Liver (tissue), 9 donors: ENCODE data around the gene VPS25. TPM values are rescaled to one million over a fixed set of nuclear protein-coding genes. Genes with fewer than 3 reads are reported as not detected.
"Not testable (repeated sequence)": the region's sequence is repeated elsewhere in the genome, so short reads cannot be mapped to it uniquely, and the experiment has no call there.

Experiments
- DNase-seq: peaks from one replicate; pipeline ENCODE4 v3.0.0-alpha.2; 2017; ENCODE audit warnings: low spot score
- H3K27ac ChIP-seq, 2 donors: one replicate each; pipeline ENCODE4 v1.7.0; 2013; ENCODE audit warnings: inconsistent platforms in 2 of 2, low read length in 2 of 2, control low read depth in 1 of 2, low read depth in 1 of 2, mild to moderate bottlenecking in 1 of 2
- H3K27me3 ChIP-seq, 4 donors: one replicate each; pipeline versions ENCODE4 v1.6.1 to v1.7.0; 2013; ENCODE audit warnings: low read length in 3 of 4, inconsistent platforms in 1 of 4, mild to moderate bottlenecking in 1 of 4, moderate library complexity in 1 of 4; ENCODE audit not compliant: control insufficient read depth in 4 of 4, insufficient read depth in 4 of 4
- H3K36me3 ChIP-seq, 4 donors: one replicate each; pipeline versions ENCODE4 v1.6.1 to v1.7.0; 2013; ENCODE audit warnings: low read length in 3 of 4, mild to moderate bottlenecking in 3 of 4, low read depth in 1 of 4, moderate library complexity in 1 of 4; ENCODE audit not compliant: control insufficient read depth in 4 of 4, insufficient read depth in 3 of 4
- H3K4me1 ChIP-seq, 4 donors: one replicate each; pipeline versions ENCODE4 v1.6.1 to v1.7.0; 2013; ENCODE audit warnings: low read length in 3 of 4, mild to moderate bottlenecking in 3 of 4, moderate library complexity in 1 of 4; ENCODE audit not compliant: control insufficient read depth in 4 of 4, insufficient read depth in 4 of 4
- H3K4me3 ChIP-seq, 3 donors: one replicate each; pipeline versions ENCODE4 v1.6.1 to v1.7.0; 2013; ENCODE audit warnings: low read length in 3 of 3, control low read depth in 1 of 3, low read depth in 1 of 3, mild to moderate bottlenecking in 1 of 3
- H3K9ac ChIP-seq, 2 donors: one replicate each; pipeline ENCODE4 v1.7.0; 2013; ENCODE audit warnings: low read length in 2 of 2, mild to moderate bottlenecking in 2 of 2, moderate library complexity in 2 of 2, control low read depth in 1 of 2, low read depth in 1 of 2
- H3K9me3 ChIP-seq, 4 donors: one replicate each; pipeline versions ENCODE4 v1.6.1 to v1.7.0; 2013; ENCODE audit warnings: low read length in 3 of 4; ENCODE audit not compliant: control insufficient read depth in 4 of 4
- ATF3 ChIP-seq: IDR thresholded peaks from 2 replicates; pipeline ENCODE4 v1.6.1; 2016; ENCODE audit warnings: antibody characterized with exemption
- CTCF ChIP-seq: fragments of 150-350 bp; IDR thresholded peaks from 2 replicates; pipeline ENCODE4 v1.5.1; 2017; ENCODE audit warnings: improper control_type of control experiment, low read depth, low read length; ENCODE audit not compliant: missing input control
- EGR1 ChIP-seq, 2 donors: IDR thresholded peaks; 2 replicates each; pipeline ENCODE4 v1.6.1; 2016 to 2018; ENCODE audit warnings: antibody characterized with exemption in 2 of 2, low read depth in 2 of 2
- FOXA1 ChIP-seq: IDR thresholded peaks from 2 replicates; pipeline ENCODE4 v1.6.1; 2016; ENCODE audit warnings: antibody characterized with exemption
- FOXA2 ChIP-seq: IDR thresholded peaks from 2 replicates; pipeline ENCODE4 v1.6.1; 2016; ENCODE audit warnings: antibody characterized with exemption
- GABPA ChIP-seq, 2 donors: IDR thresholded peaks in 1 of 2; conservative IDR thresholded peaks in 1 of 2; 2 replicates each; pipeline ENCODE4 v1.6.1; 2016; ENCODE audit warnings: antibody characterized with exemption in 2 of 2, mild to moderate bottlenecking in 1 of 2, moderate library complexity in 1 of 2
- HNF4A ChIP-seq, 2 donors: conservative IDR thresholded peaks; 2 replicates each; pipeline ENCODE4 v1.6.1; 2016; ENCODE audit warnings: antibody characterized with exemption in 2 of 2, mild to moderate bottlenecking in 2 of 2
- HNF4G ChIP-seq: IDR thresholded peaks from 2 replicates; pipeline ENCODE4 v1.6.1; 2016; ENCODE audit warnings: antibody characterized with exemption
- JUND ChIP-seq, 2 donors: IDR thresholded peaks; 2 replicates each; pipeline ENCODE4 v1.6.1; 2016; ENCODE audit warnings: antibody characterized with exemption in 2 of 2
- MAX ChIP-seq: IDR thresholded peaks from 2 replicates; pipeline ENCODE4 v1.6.1; 2016; ENCODE audit warnings: antibody characterized with exemption
- NR2F2 ChIP-seq: IDR thresholded peaks from 2 replicates; pipeline ENCODE4 v1.6.1; 2016; ENCODE audit warnings: antibody characterized with exemption
- RAD21 ChIP-seq, 2 donors: IDR thresholded peaks; 2 replicates each; pipeline ENCODE4 v1.6.1; 2016; ENCODE audit warnings: antibody characterized with exemption in 2 of 2, mild to moderate bottlenecking in 2 of 2
- REST ChIP-seq: IDR thresholded peaks from 2 replicates; pipeline ENCODE4 v1.6.1; 2016; ENCODE audit warnings: antibody characterized with exemption, mild to moderate bottlenecking
- RXRA ChIP-seq, 2 donors: IDR thresholded peaks; 2 replicates each; pipeline ENCODE4 v1.6.1; 2017 to 2018; ENCODE audit warnings: antibody characterized with exemption in 2 of 2, mild to moderate bottlenecking in 1 of 2
- SP1 ChIP-seq: IDR thresholded peaks from 2 replicates; pipeline ENCODE4 v1.6.1; 2018; ENCODE audit warnings: antibody characterized with exemption, mild to moderate bottlenecking
- TAF1 ChIP-seq: conservative IDR thresholded peaks from 2 replicates; pipeline ENCODE4 v1.6.1; 2016; ENCODE audit warnings: antibody characterized with exemption, mild to moderate bottlenecking
- YY1 ChIP-seq: IDR thresholded peaks from 2 replicates; pipeline ENCODE4 v1.6.1; 2016; ENCODE audit warnings: antibody characterized with exemption, mild to moderate bottlenecking
- ZBTB33 ChIP-seq: IDR thresholded peaks from 2 replicates; pipeline ENCODE4 v1.6.1; 2016; ENCODE audit warnings: antibody characterized with exemption
- WGBS: extraction: QIAGEN DNeasy Blood & Tissue Kit; methylation state at CpG from one replicate; pipeline ENCODE4 v1.1.7; 2013; 5-methylcytosine and 5-hydroxymethylcytosine counted together
- polyA plus RNA-seq, 2 donors: library from polyadenylated mRNA; stranded (reverse) in 1 of 2; unstranded in 1 of 2; fragments of 200-250 nt in 1 of 2; fragments of >200 nt in 1 of 2; fragmentation: Nextera tagmentation in 1 of 2; extraction: Ambion mirVana in 1 of 2; gene quantifications; one replicate each; pipeline versions ENCODE4 v1.2.1 to v1.2.3, GENCODE V29; 2013 to 2015
- total RNA-seq, 2 donors: library from RNA; depleted of rRNA; stranded (reverse); fragments of >200 nt; gene quantifications; one replicate each; pipeline ENCODE4 v1.2.3, GENCODE V29; 2014
- donor health status: healthy.
- donor health status: healthy.
- donor health status: healthy.
- donor health status: healthy.
- donor health status: healthy.

The VPS25 gene
- total and polyA plus RNA-seq, 4 donors, result 40.9 to 65.7 (median 51.0) TPM

- TF ChIP-seq CTCF (no peak), YY1 (no peak), RAD21 (IDR thresholded peaks at IDR 0.05) (no peak), HNF4G (no peak), NR2F2 (no peak), HNF4A (conservative IDR thresholded peaks at IDR 0.05) (peak; percentile 43 to 56), RXRA (IDR thresholded peaks at IDR 0.05) (peak in 1 of 2 donors; percentile 14), EGR1 (IDR thresholded peaks at IDR 0.05; ENCODE audit: low read depth in 2 of 2) (no peak), SP1 (peak; percentile 18), FOXA2 (no peak)
These were observed 7.1 kb upstream of the VPS25 start (continued) for GRCh38 chr17:42766124-42766523.

- Histone ChIP-seq H3K27ac (no peak overlapping the region), H3K9me3 (no peaks in the 10 kb centered on the region), H3K4me1 (peaks cover 0 to 2% (median 0%) of the 10 kb centered on the region in 4 donors), H3K36me3 (no peaks in the 10 kb centered on the region), H3K27me3 (peaks cover 0 to 2% (median 0%) of the 10 kb centered on the region in 4 donors), H3K4me3 (no peak overlapping the region), H3K9ac (no peak overlapping the region)
- DNase-seq, result no peak
- TF ChIP-seq MAX, result no peak
- no peak for TF ChIP-seq FOXA1
- no peak for TF ChIP-seq HNF4G
- TF ChIP-seq ATF3, result no peak
- no peak for TF ChIP-seq RAD21 (IDR thresholded peaks at IDR 0.05)
- TF ChIP-seq SP1, result no peak
- no peak for TF ChIP-seq GABPA (IDR thresholded peaks at IDR 0.05 in 1 of 2, conservative IDR thresholded peaks at IDR 0.05 in 1 of 2)
- no peak for TF ChIP-seq HNF4A (conservative IDR thresholded peaks at IDR 0.05)
- no peak for TF ChIP-seq ZBTB33
- TF ChIP-seq RXRA (IDR thresholded peaks at IDR 0.05), result no peak
- TF ChIP-seq NR2F2, result no peak
- TF ChIP-seq TAF1, result no peak
- no peak for TF ChIP-seq EGR1 (IDR thresholded peaks at IDR 0.05; ENCODE audit: low read depth in 2 of 2)
- no peak for TF ChIP-seq JUND (IDR thresholded peaks at IDR 0.05)
- no peak for TF ChIP-seq REST
- no peak for TF ChIP-seq YY1
- no peak for TF ChIP-seq CTCF
These were observed 5.7 kb upstream of the VPS25 start for GRCh38 chr17:42767512-42767911.

- WGBS, result 80% methylated on average over 9 of the region's 9 CpGs
- H3K36me3 ChIP-seq, H3K9ac ChIP-seq, DNase-seq, H3K27ac ChIP-seq, H3K9me3 ChIP-seq, H3K27me3 ChIP-seq, H3K4me1 ChIP-seq, H3K4me3 ChIP-seq: not testable (repeated sequence)
These were observed 5.2 kb upstream of the VPS25 start for GRCh38 chr17:42768006-42768405.

GRCh38 chr17:42769964-42770363 is 3.3 kb upstream of the VPS25 start:
- not testable (repeated sequence) for H3K27me3 ChIP-seq, H3K4me3 ChIP-seq, H3K27ac ChIP-seq, H3K9me3 ChIP-seq, H3K36me3 ChIP-seq, H3K9ac ChIP-seq, DNase-seq
- peaks cover 2 to 11% (median 10%) of the 10 kb centered on the region in 4 donors for H3K4me1 ChIP-seq
- 74% methylated on average over 10 of the region's 10 CpGs for WGBS
